NCI-H82 (cell line): ENCODE results near the gene PSENEN.

Experiments
- DNase-seq: peaks from one replicate; lab custom pipeline; 2025; lab: John Stamatoyannopoulos, UW

Gene PSENEN

GRCh38 chr19:35773020-35773806 is 27.8 kb downstream of the PSENEN start:
- DNase-seq, result no peak

GRCh38 chr19:35774274-35775045 is 29.0 kb downstream of the PSENEN start:
- DNase-seq, result peak; percentile 94

- DNase-seq, result no peak
These were observed 29.5 kb downstream of the PSENEN start for GRCh38 chr19:35775046-35775297.

GRCh38 chr19:35775298-35776101 is 30.0 kb downstream of the PSENEN start, which contains the start of gene ARHGAP33:
TSS of gene ARHGAP33 (plus strand) at chr19:35775564. CDS start at chr19:35775659, 95 bp downstream.
- DNase-seq, result peak; percentile 100

GRCh38 chr19:35776102-35776788 is 30.8 kb downstream of the PSENEN start:
- DNase-seq, result peak; percentile 59

GRCh38 chr19:35777086-35777841 is 31.8 kb downstream of the PSENEN start:
- no peak for DNase-seq

- DNase-seq, result no peak
These were observed 32.5 kb downstream of the PSENEN start for GRCh38 chr19:35777961-35778360.

- no peak for DNase-seq
These were observed 33.6 kb downstream of the PSENEN start for GRCh38 chr19:35779033-35779432.

GRCh38 chr19:35780058-35780457 is 34.6 kb downstream of the PSENEN start:
- DNase-seq, result no peak

GRCh38 chr19:35780717-35781116 is 35.3 kb downstream of the PSENEN start:
- no peak for DNase-seq

GRCh38 chr19:35781650-35782049 is 36.2 kb downstream of the PSENEN start:
- no peak for DNase-seq

GRCh38 chr19:35782589-35782988 is 37.1 kb downstream of the PSENEN start:
- no peak for DNase-seq

- DNase-seq, result no peak
These were observed 38.3 kb downstream of the PSENEN start for GRCh38 chr19:35783469-35784434.

GRCh38 chr19:35784503-35785338 is 39.3 kb downstream of the PSENEN start:
- no peak for DNase-seq

GRCh38 chr19:35785339-35785627 is 39.8 kb downstream of the PSENEN start:
- DNase-seq, result no peak

- peak; percentile 50 for DNase-seq
These were observed 41.1 kb downstream of the PSENEN start for GRCh38 chr19:35786299-35787160.

GRCh38 chr19:35787227-35787799 is 41.9 kb downstream of the PSENEN start:
- no peak for DNase-seq
